C4-2B (cell line): ENCODE data around the gene BUD31.

ENCODE experiments used
- CTCF ChIP-seq: fragments of 450-650 bp; conservative IDR thresholded peaks from 2 replicates; pipeline ENCODE4 v1.5.1; 2017; ENCODE audit warnings: mild to moderate bottlenecking
- ZFX ChIP-seq: fragments of 450-650 bp; IDR thresholded peaks from 2 replicates; pipeline ENCODE4 v1.6.1; 2017

- no peak for TF ChIP-seq CTCF
- TF ChIP-seq ZFX: no peak
Observed at GRCh38 chr7:99422625-99423024, 13.9 kb downstream of the BUD31 start.
